MCF 10A (cell line): ENCODE measurements around the gene C2CD4B. TPM values are rescaled to one million over a fixed set of nuclear protein-coding genes. Genes with fewer than 3 reads are reported as not detected.
A peak's percentile ranks its signal among the peaks of the same experiment; 100 is the strongest.

Experiments used
- BruUV-seq: library from RNA; stranded (reverse); fragments of 400-500 nt; replicated peaks from 2 replicates; lab custom pipeline; 2021; lab: Mats Ljungman, UMichigan
- CTCF ChIA-PET: fragments of 300-600 bp; sonication (Branson Sonifier 250); formaldehyde crosslinking; extraction: SDS; loops from one replicate; lab custom pipeline; 2021; ENCODE audit warnings: antibody characterized with exemption, inconsistent platforms; lab: Yijun Ruan, JAX
- POLR2A ChIA-PET: fragments of 300-600, 350-650 bp; sonication (Branson Sonifier 250); formaldehyde crosslinking; extraction: SDS; loops from one replicate; lab custom pipeline; 2020; ENCODE audit warnings: antibody characterized with exemption, inconsistent platforms; lab: Yijun Ruan, JAX
- DNase-seq: peaks from one replicate; pipeline ENCODE4 v3.0.0-alpha.2; 2018; ENCODE audit not compliant: unreplicated experiment
- H3K27ac Mint-ChIP-seq: one replicate; pipeline ENCODE4 v1.8.0; 2022; ENCODE audit warnings: mild to moderate bottlenecking, low read depth, mixed read lengths; ENCODE audit not compliant: unreplicated experiment
- H3K27me3 Mint-ChIP-seq: one replicate; pipeline ENCODE4 v1.8.0; 2022; ENCODE audit warnings: mixed read lengths; ENCODE audit not compliant: insufficient read depth, unreplicated experiment
- H3K36me3 Mint-ChIP-seq: one replicate; pipeline ENCODE4 v1.8.0; 2022; ENCODE audit warnings: mild to moderate bottlenecking, moderate library complexity, mixed read lengths; ENCODE audit not compliant: insufficient read depth, unreplicated experiment
- H3K4me1 Mint-ChIP-seq: one replicate; pipeline ENCODE4 v1.8.0; 2022; ENCODE audit warnings: mixed read lengths; ENCODE audit not compliant: insufficient read depth, unreplicated experiment
- H3K4me3 Mint-ChIP-seq: one replicate; pipeline ENCODE4 v1.8.0; 2022; ENCODE audit warnings: mild to moderate bottlenecking, moderate library complexity, mixed read lengths; ENCODE audit not compliant: unreplicated experiment
- H3K9me3 Mint-ChIP-seq: one replicate; pipeline ENCODE4 v1.8.0; 2022; ENCODE audit warnings: mixed read lengths; ENCODE audit not compliant: unreplicated experiment
- intact Hi-C: fragments of 100-400 bp; cut with micrococcal nuclease; formaldehyde crosslinking; loops from 2 replicates; pipeline ENCODE4 v1.14.1; 2022
- total RNA-seq: library from RNA; stranded (reverse); gene quantifications from 2 replicates; pipeline ENCODE4 v1.2.3, GENCODE V29; 2022
- TF ChIP-seq, protein P1 (sequence below): fragments of 200-600 bp; IDR thresholded peaks from one replicate; pipeline ENCODE4 v1.8.0; 2022; ENCODE audit warnings: antibody characterized with exemption, mild to moderate bottlenecking; ENCODE audit not compliant: unreplicated experiment

The C2CD4B gene
- total RNA-seq, 1 experiment from 2014 or later = not detected

DNA sequence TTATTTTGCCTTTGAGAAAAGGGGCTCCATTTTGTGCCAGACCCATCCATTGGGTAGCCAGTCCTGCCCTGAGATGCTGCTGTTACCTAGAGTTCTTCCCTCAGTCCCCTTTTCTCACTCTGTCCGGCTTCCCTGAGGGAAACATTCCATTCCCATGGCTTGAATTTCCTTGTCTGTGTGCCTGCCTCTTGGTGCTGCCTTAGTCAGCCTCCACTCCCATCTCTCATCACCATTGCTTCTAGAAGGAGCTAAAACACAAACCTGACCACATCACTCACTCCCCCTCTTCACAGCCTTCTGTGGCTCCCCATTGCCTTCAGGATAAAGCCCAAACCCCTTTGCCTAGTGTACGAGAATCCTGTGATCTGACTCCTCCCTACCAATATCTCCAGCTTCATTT is 25.2 kb upstream of the C2CD4B start:
- Mint-ChIP-seq H3K36me3 (no peaks in the 10 kb centered on the region), H3K27ac (no peak overlapping the region), H3K4me1 (no peaks in the 10 kb centered on the region), H3K9me3 (no peaks in the 10 kb centered on the region), H3K27me3 (peaks cover 14% of the 10 kb centered on the region), H3K4me3 (no peak overlapping the region)
- POLR2A ChIA-PET = no interaction called here
- intact Hi-C loops = no loop called here
- BruUV-seq = no TSS peak
- TF ChIP-seq, protein P1, sequence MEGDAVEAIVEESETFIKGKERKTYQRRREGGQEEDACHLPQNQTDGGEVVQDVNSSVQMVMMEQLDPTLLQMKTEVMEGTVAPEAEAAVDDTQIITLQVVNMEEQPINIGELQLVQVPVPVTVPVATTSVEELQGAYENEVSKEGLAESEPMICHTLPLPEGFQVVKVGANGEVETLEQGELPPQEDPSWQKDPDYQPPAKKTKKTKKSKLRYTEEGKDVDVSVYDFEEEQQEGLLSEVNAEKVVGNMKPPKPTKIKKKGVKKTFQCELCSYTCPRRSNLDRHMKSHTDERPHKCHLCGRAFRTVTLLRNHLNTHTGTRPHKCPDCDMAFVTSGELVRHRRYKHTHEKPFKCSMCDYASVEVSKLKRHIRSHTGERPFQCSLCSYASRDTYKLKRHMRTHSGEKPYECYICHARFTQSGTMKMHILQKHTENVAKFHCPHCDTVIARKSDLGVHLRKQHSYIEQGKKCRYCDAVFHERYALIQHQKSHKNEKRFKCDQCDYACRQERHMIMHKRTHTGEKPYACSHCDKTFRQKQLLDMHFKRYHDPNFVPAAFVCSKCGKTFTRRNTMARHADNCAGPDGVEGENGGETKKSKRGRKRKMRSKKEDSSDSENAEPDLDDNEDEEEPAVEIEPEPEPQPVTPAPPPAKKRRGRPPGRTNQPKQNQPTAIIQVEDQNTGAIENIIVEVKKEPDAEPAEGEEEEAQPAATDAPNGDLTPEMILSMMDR = no peak
- CTCF ChIA-PET = interaction anchor here (1.2 kb wide), 1 partner anchor 118 kb away, joined by 4 read pairs; no protein-coding TSS in a partner anchor
- no peak for DNase-seq

DNA sequence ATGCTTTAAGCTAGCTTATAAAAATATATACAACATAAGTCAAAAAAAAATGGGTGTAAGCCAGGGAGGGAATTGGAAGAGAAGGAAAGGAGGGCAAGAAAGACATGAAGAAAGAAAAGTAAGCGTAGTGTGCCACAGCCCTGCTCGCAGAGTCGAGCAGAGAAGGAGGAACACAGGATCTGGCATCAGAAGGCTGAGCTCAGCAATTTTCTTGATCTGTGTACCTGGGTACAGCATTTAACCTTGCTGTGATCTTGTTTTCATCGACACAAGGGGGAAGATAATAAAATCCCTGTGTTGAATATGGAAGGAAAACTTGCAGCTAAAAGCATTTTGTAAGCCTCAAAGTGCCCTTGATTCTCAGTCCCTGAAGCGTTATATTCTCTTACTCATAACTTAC is 23.7 kb upstream of the C2CD4B start:
- BruUV-seq = no TSS peak
- Mint-ChIP-seq H3K27ac (no peak overlapping the region), H3K27me3 (peaks cover 14% of the 10 kb centered on the region), H3K9me3 (no peaks in the 10 kb centered on the region), H3K4me3 (no peak overlapping the region), H3K36me3 (no peaks in the 10 kb centered on the region), H3K4me1 (no peaks in the 10 kb centered on the region)
- POLR2A ChIA-PET = interaction anchor here (1.5 kb wide), 1 partner anchor 9 kb away, joined by 4 read pairs; no protein-coding TSS in a partner anchor
- no peak for DNase-seq
- CTCF ChIA-PET = interaction anchor here (0.6 kb wide), 1 partner anchor 86 kb away, joined by 4 read pairs; no protein-coding TSS in a partner anchor
- intact Hi-C loops = no loop called here
- TF ChIP-seq, protein P1 = no peak

DNA sequence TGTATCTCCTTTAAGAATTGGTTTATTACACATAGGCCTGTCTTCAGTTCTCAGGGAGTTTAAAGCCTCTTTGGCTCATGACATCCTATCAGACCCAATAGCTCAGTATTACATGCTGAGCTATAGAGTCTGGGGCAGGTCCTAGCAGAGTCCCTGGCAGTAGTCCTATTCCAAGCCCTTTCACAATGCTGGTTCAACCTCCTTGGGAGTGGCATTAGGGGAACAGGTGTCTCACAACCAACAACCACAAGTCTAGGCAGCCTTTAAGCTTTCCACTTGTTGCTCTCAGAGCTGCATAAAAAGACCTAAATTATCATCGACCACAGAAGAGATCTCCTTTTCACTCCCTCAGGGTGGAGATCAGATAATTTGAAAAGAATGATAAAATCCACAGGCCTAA is 22.8 kb upstream of the C2CD4B start:
- BruUV-seq = no TSS peak
- TF ChIP-seq, protein P1 = no peak
- no peak overlapping the region for H3K27ac Mint-ChIP-seq
- intact Hi-C loops = no loop called here
- peaks cover 14% of the 10 kb centered on the region for H3K27me3 Mint-ChIP-seq
- ChIA-PET POLR2A (interaction anchor here (1.3 to 1.5 kb wide), 2 partner anchors 10 to 62 kb away, joined by 4 to 5 read pairs; no protein-coding TSS in a partner anchor), CTCF (interaction anchor here (0.6 kb wide), 1 partner anchor 12 kb away, joined by 4 read pairs; no protein-coding TSS in a partner anchor)
- H3K4me1 Mint-ChIP-seq = no peaks in the 10 kb centered on the region
- no peaks in the 10 kb centered on the region for H3K36me3 Mint-ChIP-seq
- peak; percentile 49 for DNase-seq
- no peaks in the 10 kb centered on the region for H3K9me3 Mint-ChIP-seq
- no peak overlapping the region for H3K4me3 Mint-ChIP-seq

DNA sequence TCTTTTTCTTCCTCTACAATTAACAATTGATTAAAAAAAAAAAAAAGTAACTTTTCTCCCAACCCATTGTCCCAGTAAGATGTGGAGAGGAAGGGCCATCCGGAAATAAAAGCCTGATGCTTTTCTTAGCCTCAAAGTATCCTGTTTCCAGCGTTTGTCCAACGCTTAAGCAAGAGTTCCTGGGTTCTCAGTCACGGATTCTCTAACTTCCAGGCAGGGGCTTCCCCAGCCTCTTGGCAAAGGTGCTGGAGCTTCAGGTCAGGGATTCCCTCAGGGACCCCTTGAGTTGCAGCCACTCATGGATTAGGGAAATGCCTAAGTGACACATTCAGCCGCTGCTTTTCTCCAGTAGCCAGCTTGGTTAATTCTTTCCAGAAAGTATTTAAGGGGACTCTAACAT is 22.3 kb upstream of the C2CD4B start:
- BruUV-seq = no TSS peak
- intact Hi-C loops = no loop called here
- ChIA-PET CTCF (interaction anchor here (0.6 to 1.4 kb wide), 3 partner anchors 119 to 403 kb away, joined by 3 to 4 read pairs (median 4); no protein-coding TSS in a partner anchor), POLR2A (interaction anchor here (1.3 to 1.5 kb wide), 2 partner anchors 10 to 62 kb away, joined by 4 to 5 read pairs; no protein-coding TSS in a partner anchor)
- Mint-ChIP-seq H3K4me3 (no peak overlapping the region), H3K36me3 (no peaks in the 10 kb centered on the region), H3K27me3 (peaks cover 14% of the 10 kb centered on the region), H3K27ac (no peak overlapping the region), H3K9me3 (no peaks in the 10 kb centered on the region), H3K4me1 (no peaks in the 10 kb centered on the region)
- TF ChIP-seq, protein P1 = no peak
- no peak for DNase-seq
